Neural cell (in vitro differentiated cells): ENCODE measurements around the gene LARP7. TPM values are rescaled to one million over a fixed set of nuclear protein-coding genes. Genes with fewer than 3 reads are reported as not detected.

ENCODE experiments used
- H2AFZ ChIP-seq: fragments of 200-600, 300-800 bp; sonication (generic), shearing (Covaris generic); 2 replicates; pipeline ENCODE4 v1.6.0; 2014; ENCODE audit warnings: low read depth, mild to moderate bottlenecking, antibody characterized with exemption, low read length, moderate library complexity
- H3F3A ChIP-seq: fragments of 200-600 bp; shearing (Covaris generic); 2 replicates; pipeline ENCODE4 v1.6.1; 2016; ENCODE audit warnings: mild to moderate bottlenecking, moderate library complexity, mixed read lengths, antibody characterized with exemption, low read length; ENCODE audit not compliant: insufficient read depth, poor library complexity, severe bottlenecking
- H3K27ac ChIP-seq: fragments of 200-600, 300-800 bp; sonication (generic), shearing (Covaris generic); 2 replicates; pipeline ENCODE4 v1.5.1; 2014; ENCODE audit warnings: mild to moderate bottlenecking, low read length, moderate library complexity
- H3K27me3 ChIP-seq: fragments of 300-800, 200-600 bp; sonication (generic), shearing (Covaris generic); 2 replicates; pipeline ENCODE4 v1.6.0; 2014; ENCODE audit warnings: mild to moderate bottlenecking, low read depth, low read length, moderate library complexity; ENCODE audit not compliant: insufficient read depth
- H3K36me3 ChIP-seq: fragments of 300-800, 200-600 bp; sonication (generic), shearing (Covaris generic); 2 replicates; pipeline ENCODE4 v1.5.1; 2014; ENCODE audit warnings: mild to moderate bottlenecking, antibody characterized with exemption, low read length, moderate library complexity; ENCODE audit not compliant: insufficient read depth
- H3K4me2 ChIP-seq: fragments of 300-800, 200-600 bp; sonication (generic), shearing (Covaris generic); 2 replicates; pipeline ENCODE4 v1.6.0; 2014; ENCODE audit warnings: mild to moderate bottlenecking, low read length
- H3K4me3 ChIP-seq: fragments of 300-800, 200-600 bp; sonication (generic), shearing (Covaris generic); 2 replicates; pipeline ENCODE4 v1.5.1; 2014; ENCODE audit warnings: mild to moderate bottlenecking, low read length, moderate library complexity
- H3K79me2 ChIP-seq: fragments of 200-600 bp; shearing (Covaris generic); replicated peaks from 2 replicates; pipeline ENCODE4 v1.6.0; 2014; ENCODE audit warnings: mild to moderate bottlenecking, low read length, moderate library complexity; ENCODE audit not compliant: insufficient read depth
- H3K9ac ChIP-seq: fragments of 300-800, 200-600 bp; sonication (generic), shearing (Covaris generic); 2 replicates; pipeline ENCODE4 v1.6.1; 2016; ENCODE audit warnings: mild to moderate bottlenecking, low read length, mixed read lengths
- H3K9me2 ChIP-seq: fragments of 200-600 bp; shearing (Covaris generic); 2 replicates; pipeline ENCODE4 v1.6.1; 2016; ENCODE audit warnings: mild to moderate bottlenecking, low read length, mixed read lengths; ENCODE audit not compliant: insufficient read depth
- H3K9me3 ChIP-seq: fragments of 200-600, 300-800 bp; sonication (generic), shearing (Covaris generic); 2 replicates; pipeline ENCODE4 v1.6.1; 2016; ENCODE audit warnings: mild to moderate bottlenecking, mixed run types, low read length, moderate library complexity, mixed read lengths
- H4K20me1 ChIP-seq: fragments of 200-600 bp; shearing (Covaris generic); 2 replicates; pipeline ENCODE4 v1.6.1; 2016; ENCODE audit warnings: mild to moderate bottlenecking, mixed run types; ENCODE audit not compliant: insufficient read depth
- CTCF ChIP-seq: fragments of 450-650 bp; IDR thresholded peaks from 2 replicates; pipeline ENCODE4 v1.5.1; 2014; ENCODE audit warnings: antibody characterized with exemption, mild to moderate bottlenecking, moderate library complexity; ENCODE audit not compliant: poor library complexity, severe bottlenecking
- EP300 ChIP-seq: fragments of 450-650 bp; conservative IDR thresholded peaks from 2 replicates; pipeline ENCODE4 v1.6.1; 2014; ENCODE audit warnings: antibody characterized with exemption, mild to moderate bottlenecking, moderate library complexity; ENCODE audit not compliant: poor library complexity, severe bottlenecking
- EZH2 ChIP-seq: fragments of 200-600, 300-800 bp; shearing (Covaris generic), sonication (generic); IDR thresholded peaks from 2 replicates; pipeline ENCODE4 v1.6.1; 2014; ENCODE audit warnings: antibody characterized with exemption, low read length, borderline replicate concordance, mild to moderate bottlenecking; ENCODE audit not compliant: insufficient read depth, poor library complexity, severe bottlenecking
- MXI1 ChIP-seq: fragments of 450-650 bp; conservative IDR thresholded peaks from 2 replicates; pipeline ENCODE4 v1.6.1; 2014; ENCODE audit warnings: antibody characterized with exemption, mild to moderate bottlenecking; ENCODE audit not compliant: poor library complexity, severe bottlenecking
- POLR2AphosphoS5 ChIP-seq: IDR thresholded peaks from 2 replicates; pipeline ENCODE4 v1.6.1; 2012
- RAD21 ChIP-seq: fragments of 450-650 bp; conservative IDR thresholded peaks from 2 replicates; pipeline ENCODE4 v1.6.1; 2014; ENCODE audit warnings: antibody characterized with exemption, mild to moderate bottlenecking, moderate library complexity
- REST ChIP-seq: IDR thresholded peaks from 2 replicates; pipeline ENCODE4 v1.6.1; 2012; ENCODE audit warnings: borderline replicate concordance
- SMC3 ChIP-seq: fragments of 450-650 bp; conservative IDR thresholded peaks from 2 replicates; pipeline ENCODE4 v1.6.1; 2014; ENCODE audit warnings: antibody characterized with exemption, mild to moderate bottlenecking, moderate library complexity; ENCODE audit not compliant: poor library complexity
- TAF1 ChIP-seq: IDR thresholded peaks from 2 replicates; pipeline ENCODE4 v1.6.1; 2012; ENCODE audit warnings: low read depth
- polyA plus RNA-seq: library from polyadenylated mRNA; depleted of rRNA; stranded (reverse); fragments of >200 nt; gene quantifications from 2 replicates; pipeline ENCODE4 v1.2.3, GENCODE V29; 2014

Gene LARP7
- polyA plus RNA-seq, 1 donor from 2014 or later = 48.2 TPM

- TF ChIP-seq POLR2AphosphoS5 (no peak), SMC3 (no peak), RAD21 (no peak), MXI1 (no peak), TAF1 (no peak)
- H3K9me3 ChIP-seq = no peaks in the 10 kb centered on the region
- no peak overlapping the region for H3K9ac ChIP-seq
- no peaks in the 10 kb centered on the region for H3K27me3 ChIP-seq
- no peak overlapping the region for H3K4me3 ChIP-seq
- no peaks in the 10 kb centered on the region for H3K36me3 ChIP-seq
- H3K4me2 ChIP-seq = no peak overlapping the region
- no peaks in the 10 kb centered on the region for H3K9me2 ChIP-seq
- no peaks in the 10 kb centered on the region for H3F3A ChIP-seq
- no peak overlapping the region for H2AFZ ChIP-seq
- no peak overlapping the region for H3K27ac ChIP-seq
- no peaks in the 10 kb centered on the region for H4K20me1 ChIP-seq
- H3K79me2 ChIP-seq = no peaks in the 10 kb centered on the region
These were observed 36.7 kb downstream of the LARP7 start for GRCh38 chr4:112673686-112674085.

- H3K4me2 ChIP-seq = no peak overlapping the region
- TF ChIP-seq EP300 (no peak), TAF1 (no peak), CTCF (no peak), EZH2 (no peak), MXI1 (no peak), POLR2AphosphoS5 (no peak), SMC3 (no peak), RAD21 (no peak), REST (no peak)
- H3K27me3 ChIP-seq = no peaks in the 10 kb centered on the region
- no peak overlapping the region for H3K4me3 ChIP-seq
- H3K9ac ChIP-seq = no peak overlapping the region
- no peaks in the 10 kb centered on the region for H3K36me3 ChIP-seq
- H4K20me1 ChIP-seq = no peaks in the 10 kb centered on the region
- H3F3A ChIP-seq = no peaks in the 10 kb centered on the region
- no peaks in the 10 kb centered on the region for H3K9me3 ChIP-seq
- no peaks in the 10 kb centered on the region for H3K9me2 ChIP-seq
- H3K27ac ChIP-seq = no peak overlapping the region
- no peaks in the 10 kb centered on the region for H3K79me2 ChIP-seq
- no peak overlapping the region for H2AFZ ChIP-seq
These were observed 37.4 kb downstream of the LARP7 start for GRCh38 chr4:112674376-112674775.
